GM18526 (cell line): Measurements from ENCODE around the gene RAD23B.

Source experiments
- POLR2A ChIP-seq: IDR thresholded peaks from 3 replicates; pipeline ENCODE4 v1.6.1; 2011; ENCODE audit not compliant: insufficient read length; ENCODE audit errors: extremely low read depth

The RAD23B gene

GRCh38 chr9:107280543-107280942, 2.5 kb upstream of the RAD23B start:
- no peak for TF ChIP-seq POLR2A

GRCh38 chr9:107281184-107281583, 1.9 kb upstream of the RAD23B start:
- TF ChIP-seq POLR2A: no peak

DNA sequence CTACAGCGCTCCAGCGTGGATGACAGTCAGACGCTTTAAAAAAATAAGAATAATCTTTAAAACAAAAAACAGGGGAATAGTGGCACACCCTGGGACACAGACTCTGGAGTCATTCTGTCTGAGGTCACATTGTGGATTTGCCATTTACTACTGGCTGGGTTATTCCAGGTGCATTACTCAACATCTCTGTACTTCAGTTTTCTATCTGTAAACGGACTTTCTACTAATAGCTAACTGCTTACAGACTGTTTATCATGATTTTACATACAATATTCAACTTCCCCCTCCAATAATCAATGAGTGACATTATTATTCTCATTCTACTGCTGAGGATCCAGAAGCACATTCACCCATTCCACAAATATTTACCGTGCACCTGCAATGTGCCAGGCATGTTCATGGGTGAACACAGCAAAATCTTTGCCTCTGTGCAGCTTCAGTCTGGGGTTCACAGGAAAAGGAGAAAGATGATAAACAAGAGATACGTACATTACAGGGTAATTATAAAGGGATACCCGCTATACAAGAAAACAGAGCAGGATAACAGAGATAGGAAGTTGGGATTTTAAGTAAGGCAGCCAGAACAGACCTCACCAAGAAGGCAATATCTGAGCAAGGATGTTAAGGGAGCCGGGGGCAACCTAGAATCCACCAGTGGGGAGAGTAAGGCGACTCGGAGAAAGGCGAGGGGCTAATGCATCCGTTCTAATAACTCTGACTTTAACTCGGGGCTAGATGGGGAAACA, 984 bp upstream of the RAD23B start:
- no peak for TF ChIP-seq POLR2A

- no peak for TF ChIP-seq POLR2A
Observed at GRCh38 chr9:107283623-107284616, 841 bp downstream of the RAD23B start.

DNA sequence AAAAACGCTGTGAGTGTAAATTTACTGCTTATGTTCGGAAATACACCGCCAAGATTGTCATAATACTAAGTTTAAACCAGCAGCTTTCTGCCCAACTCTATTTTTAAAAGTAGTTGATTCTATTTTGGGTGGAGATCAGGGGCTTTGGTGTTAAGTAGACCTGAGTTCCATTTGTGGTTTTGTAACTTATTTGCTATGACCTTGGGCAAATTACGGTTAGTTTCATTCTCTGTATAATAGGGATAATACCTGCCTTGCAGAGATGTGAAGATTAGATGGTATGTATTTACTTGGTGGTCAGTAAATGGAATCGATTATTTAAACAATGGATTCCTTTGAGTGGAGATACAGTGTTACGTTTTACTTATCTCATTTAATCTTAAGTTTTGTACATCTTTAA, 1.6 kb downstream of the RAD23B start:
- no peak for TF ChIP-seq POLR2A

DNA sequence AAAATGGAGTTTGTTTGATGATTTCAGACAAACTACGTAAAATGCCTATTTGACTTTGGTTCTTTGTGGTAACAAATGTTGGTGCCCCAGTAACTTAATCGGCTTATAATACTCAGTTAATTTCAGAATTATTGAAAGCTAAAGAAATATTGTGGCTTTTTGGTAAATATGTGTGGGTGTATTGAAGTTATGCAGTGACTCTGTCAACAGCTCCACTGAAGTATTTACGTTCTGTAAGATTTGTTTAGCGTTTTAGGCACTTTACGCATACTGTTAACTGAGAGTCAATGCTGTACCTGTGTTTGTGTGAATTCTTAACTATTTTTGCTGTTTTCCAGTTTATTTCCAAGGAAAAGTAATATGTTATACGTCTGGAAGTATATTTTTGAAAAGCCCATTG, 2.2 kb downstream of the RAD23B start:
- no peak for TF ChIP-seq POLR2A

DNA sequence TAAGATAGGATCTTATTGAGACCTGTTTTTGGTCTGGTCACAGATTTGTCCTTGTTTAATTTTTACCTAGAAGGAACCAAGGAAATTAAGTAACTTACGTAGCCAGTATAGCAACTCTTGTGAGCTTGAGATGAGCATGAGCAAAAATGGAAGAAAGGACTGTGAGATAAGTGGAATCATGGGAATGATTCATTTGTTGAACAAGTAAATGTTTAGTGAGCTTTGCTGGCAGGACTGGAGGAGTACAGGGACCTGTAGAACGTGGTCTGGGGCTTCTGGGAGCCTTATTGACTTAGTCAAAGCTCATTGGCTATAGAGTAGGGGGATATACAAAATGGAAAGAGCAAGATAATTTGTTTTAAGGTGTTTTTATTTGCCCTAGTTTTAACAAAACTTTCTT, 3.0 kb downstream of the RAD23B start:
- no peak for TF ChIP-seq POLR2A

- TF ChIP-seq POLR2A: no peak
Observed at GRCh38 chr9:107288701-107289100, 5.6 kb downstream of the RAD23B start.

DNA sequence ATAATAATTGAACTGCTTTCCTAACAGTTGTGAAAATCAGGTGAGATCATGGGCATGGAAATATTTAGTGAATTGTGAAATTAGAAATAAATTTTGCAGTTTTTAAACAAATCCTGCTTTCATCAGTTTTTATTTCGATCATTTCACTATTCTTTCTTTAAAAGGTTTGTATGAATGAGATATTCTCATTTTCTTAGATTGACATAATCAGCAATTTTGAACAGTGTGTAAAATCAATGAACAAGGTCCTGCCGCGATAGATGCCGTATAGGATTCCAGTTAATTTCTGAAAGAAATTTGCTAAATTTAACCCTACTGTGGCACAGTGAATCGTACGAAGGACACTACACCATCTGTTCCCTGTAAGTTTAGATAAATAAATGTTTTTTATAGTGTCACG, 7.5 kb downstream of the RAD23B start:
- TF ChIP-seq POLR2A: no peak

- TF ChIP-seq POLR2A: no peak
Observed at GRCh38 chr9:107292821-107293542, 9.9 kb downstream of the RAD23B start.

- TF ChIP-seq POLR2A: no peak
Observed at GRCh38 chr9:107293543-107294085, 10.5 kb downstream of the RAD23B start.

DNA sequence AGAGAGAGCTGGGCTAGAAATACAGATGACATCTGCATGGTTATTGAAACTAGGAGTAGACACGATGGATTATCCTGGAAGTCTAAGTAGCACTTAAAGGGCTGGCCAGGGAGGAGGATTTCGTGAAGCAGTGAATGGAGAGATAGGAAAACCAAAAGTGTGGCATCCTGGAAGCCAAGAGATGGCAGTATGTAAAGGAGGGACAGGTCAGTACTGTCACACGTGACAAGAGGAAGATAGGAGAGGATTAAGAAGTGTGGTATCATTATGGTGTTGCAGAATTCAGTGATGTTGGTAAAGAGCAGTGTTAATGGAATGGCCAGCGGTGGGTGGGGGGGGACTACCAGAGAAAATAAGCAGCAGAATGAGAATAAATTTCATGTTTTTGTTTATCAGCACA, 11.7 kb downstream of the RAD23B start:
- TF ChIP-seq POLR2A: no peak

GRCh38 chr9:107295995-107296394, 12.9 kb downstream of the RAD23B start:
- no peak for TF ChIP-seq POLR2A

DNA sequence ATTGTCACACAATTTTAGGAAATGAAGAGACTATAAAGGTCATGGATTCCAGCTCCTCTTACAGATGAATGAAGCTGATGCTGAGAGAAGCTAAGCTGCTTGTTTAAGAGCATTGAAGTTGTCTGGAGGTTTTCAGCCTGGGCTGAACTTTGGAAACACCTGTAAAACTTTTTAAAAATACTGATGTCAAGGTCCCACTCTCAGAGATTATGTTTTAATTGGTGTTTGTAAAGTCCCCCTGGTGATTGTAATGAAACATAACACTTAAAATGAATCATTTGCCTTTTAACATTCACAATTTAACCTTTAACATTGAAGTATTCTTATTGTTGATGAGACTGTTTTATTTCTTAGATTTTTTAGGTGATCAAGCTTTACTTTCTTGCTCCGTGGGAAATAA, 16.4 kb downstream of the RAD23B start:
- TF ChIP-seq POLR2A: no peak

DNA sequence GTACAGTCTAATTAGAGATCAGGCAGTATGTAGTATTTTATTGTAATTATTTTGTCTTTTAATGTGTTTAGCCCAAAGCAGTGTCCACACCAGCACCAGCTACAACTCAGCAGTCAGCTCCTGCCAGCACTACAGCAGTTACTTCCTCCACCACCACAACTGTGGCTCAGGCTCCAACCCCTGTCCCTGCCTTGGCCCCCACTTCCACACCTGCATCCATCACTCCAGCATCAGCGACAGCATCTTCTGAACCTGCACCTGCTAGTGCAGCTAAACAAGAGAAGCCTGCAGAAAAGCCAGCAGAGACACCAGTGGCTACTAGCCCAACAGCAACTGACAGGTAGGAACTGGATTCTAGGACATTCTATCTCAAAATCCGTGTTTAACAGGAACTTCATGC, 23.2 kb downstream of the RAD23B start:
- no peak for TF ChIP-seq POLR2A
